Stimulated activated CD8-positive, alpha-beta memory T cell treated with anti-CD3 and anti-CD28 coated beads, Interleukin-7, amount 100 ng/mL, for 48 hours (primary cell): ENCODE measurements around the gene OBSCN.
"Not testable (repeated sequence)": the region's sequence is repeated elsewhere in the genome, so short reads cannot be mapped to it uniquely, and the experiment has no call there.

Experiments used
- DNase-seq, 2 donors: peaks; one replicate each; pipeline ENCODE4 v3.0.0-alpha.2; 2020; ENCODE audit warnings: low read depth in 1 of 2; ENCODE audit errors: extremely low read depth in 1 of 2

OBSCN gene

GRCh38 chr1:228226141-228226874, 18.5 kb downstream of the OBSCN start:
- no peak for DNase-seq

- DNase-seq, result no peak
Measured at GRCh38 chr1:228226956-228227791, 19.3 kb downstream of the OBSCN start.

- not testable (repeated sequence) for DNase-seq
Measured at GRCh38 chr1:228228147-228228546, 20.3 kb downstream of the OBSCN start.

- DNase-seq, result no peak
Measured at GRCh38 chr1:228228601-228229074, 20.8 kb downstream of the OBSCN start.

- DNase-seq, result no peak
Measured at GRCh38 chr1:228231189-228231588, 23.3 kb downstream of the OBSCN start.

GRCh38 chr1:228233136-228233535, 25.3 kb downstream of the OBSCN start:
- no peak for DNase-seq

- no peak for DNase-seq
Measured at GRCh38 chr1:228234921-228235320, 27.1 kb downstream of the OBSCN start.

GRCh38 chr1:228236744-228237143, 28.9 kb downstream of the OBSCN start:
- DNase-seq, result peak in 1 of 2 donors; percentile 17

- DNase-seq, result no peak
Measured at GRCh38 chr1:228238007-228238406, 30.2 kb downstream of the OBSCN start.

- DNase-seq, result no peak
Measured at GRCh38 chr1:228238461-228238860, 30.6 kb downstream of the OBSCN start.

- DNase-seq, result no peak
Measured at GRCh38 chr1:228240411-228241240, 32.8 kb downstream of the OBSCN start.

- DNase-seq, result no peak
Measured at GRCh38 chr1:228241259-228241658, 33.4 kb downstream of the OBSCN start.

GRCh38 chr1:228242409-228242808, 34.6 kb downstream of the OBSCN start:
- no peak for DNase-seq

- no peak for DNase-seq
Measured at GRCh38 chr1:228243093-228243492, 35.2 kb downstream of the OBSCN start.

GRCh38 chr1:228243989-228244388, 36.1 kb downstream of the OBSCN start:
- DNase-seq, result not testable (repeated sequence)

- no peak for DNase-seq
Measured at GRCh38 chr1:228245111-228245510, 37.3 kb downstream of the OBSCN start.

GRCh38 chr1:228246216-228246900, 38.5 kb downstream of the OBSCN start:
- DNase-seq, result no peak

- no peak for DNase-seq
Measured at GRCh38 chr1:228249513-228250305, 41.9 kb downstream of the OBSCN start.

GRCh38 chr1:228252476-228252875, 44.6 kb downstream of the OBSCN start:
- not testable (repeated sequence) for DNase-seq
